Activated naive CD8-positive, alpha-beta T cell (primary cell): ENCODE results near the gene DCDC1.

Source experiments
- H3K27ac Mint-ChIP-seq: one replicate; pipeline ENCODE4 v1.8.0; 2021; ENCODE audit warnings: mixed read lengths
- H3K27me3 Mint-ChIP-seq: one replicate; pipeline ENCODE4 v1.8.0; 2021; ENCODE audit warnings: mixed read lengths
- H3K36me3 Mint-ChIP-seq: one replicate; pipeline ENCODE4 v1.8.0; 2021; ENCODE audit warnings: mixed read lengths
- H3K4me1 Mint-ChIP-seq: one replicate; pipeline ENCODE4 v1.8.0; 2021; ENCODE audit warnings: low read depth, mixed read lengths
- H3K4me3 Mint-ChIP-seq: one replicate; pipeline ENCODE4 v1.8.0; 2021; ENCODE audit warnings: mild to moderate bottlenecking, mixed read lengths
- H3K9me3 Mint-ChIP-seq: one replicate; pipeline ENCODE4 v1.8.0; 2021; ENCODE audit warnings: low read depth, mixed read lengths

Gene DCDC1

DNA sequence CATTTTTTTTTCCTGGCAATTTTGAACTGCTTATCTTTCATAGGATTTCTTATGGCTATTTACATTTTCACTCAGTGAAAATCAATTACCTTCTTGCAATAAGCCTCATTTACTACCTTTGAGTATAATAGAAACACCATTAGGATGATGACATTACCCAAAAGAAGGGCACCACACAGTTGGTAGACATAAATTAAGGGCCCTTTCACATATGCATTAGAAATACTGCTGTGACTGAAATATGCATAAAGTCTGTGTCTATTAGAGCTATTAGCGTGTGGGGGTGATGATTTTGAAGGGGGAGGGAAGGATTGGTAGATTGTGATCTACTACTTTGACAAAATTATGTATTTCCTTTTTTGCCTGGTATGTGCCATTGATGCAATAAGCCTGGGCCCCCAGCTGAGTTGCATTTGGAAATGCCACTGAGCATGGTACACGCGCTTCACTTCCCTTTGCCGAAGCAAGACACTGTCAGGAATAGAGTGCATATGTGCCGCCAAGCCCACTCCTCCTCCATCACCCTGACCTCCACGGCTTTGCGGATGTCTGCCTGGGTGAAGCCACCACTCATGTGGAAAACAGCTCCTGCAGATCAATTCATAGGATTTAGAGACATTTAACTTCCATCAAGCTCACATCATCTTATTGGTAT is 339.3 kb downstream of the DCDC1 start:
- Mint-ChIP-seq H3K4me3 (no peak overlapping the region), H3K36me3 (no peaks in the 10 kb centered on the region), H3K9me3 (no peaks in the 10 kb centered on the region), H3K27me3 (no peaks in the 10 kb centered on the region), H3K27ac (no peak overlapping the region), H3K4me1 (no peaks in the 10 kb centered on the region)

- Mint-ChIP-seq H3K27ac (no peak overlapping the region), H3K27me3 (peaks cover 1% of the 10 kb centered on the region), H3K9me3 (no peaks in the 10 kb centered on the region), H3K36me3 (no peaks in the 10 kb centered on the region), H3K4me3 (no peak overlapping the region), H3K4me1 (no peaks in the 10 kb centered on the region)
These were observed 343.2 kb downstream of the DCDC1 start for GRCh38 chr11:31026315-31026714.

DNA sequence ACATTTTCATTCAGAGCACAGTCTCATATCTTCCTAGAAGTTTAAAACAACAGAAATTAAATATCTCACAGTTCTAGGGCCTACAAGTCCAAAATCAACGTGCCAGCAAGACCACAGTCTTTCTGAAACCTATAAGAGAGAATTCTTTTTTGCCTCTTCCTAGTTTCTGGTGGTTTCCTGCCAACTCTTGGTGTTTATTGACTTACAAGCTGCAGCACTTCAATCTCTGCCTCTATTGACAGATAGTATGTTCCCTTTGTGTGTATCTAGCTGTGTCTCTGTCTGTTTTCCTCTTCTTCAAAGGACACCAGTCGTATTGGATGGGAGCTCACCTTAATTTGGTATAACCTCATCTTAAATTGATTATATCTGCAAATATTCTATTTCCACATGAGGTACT is 347.5 kb downstream of the DCDC1 start:
- H3K27ac Mint-ChIP-seq: no peak overlapping the region
- H3K36me3 Mint-ChIP-seq: no peaks in the 10 kb centered on the region
- no peaks in the 10 kb centered on the region for H3K4me1 Mint-ChIP-seq
- no peaks in the 10 kb centered on the region for H3K9me3 Mint-ChIP-seq
- no peak overlapping the region for H3K4me3 Mint-ChIP-seq
- peaks cover 2% of the 10 kb centered on the region for H3K27me3 Mint-ChIP-seq

- Mint-ChIP-seq H3K4me3 (no peak overlapping the region), H3K36me3 (no peaks in the 10 kb centered on the region), H3K27me3 (peaks cover 2% of the 10 kb centered on the region), H3K9me3 (no peaks in the 10 kb centered on the region), H3K27ac (no peak overlapping the region), H3K4me1 (no peaks in the 10 kb centered on the region)
These were observed 349.8 kb downstream of the DCDC1 start for GRCh38 chr11:31019786-31020185.

DNA sequence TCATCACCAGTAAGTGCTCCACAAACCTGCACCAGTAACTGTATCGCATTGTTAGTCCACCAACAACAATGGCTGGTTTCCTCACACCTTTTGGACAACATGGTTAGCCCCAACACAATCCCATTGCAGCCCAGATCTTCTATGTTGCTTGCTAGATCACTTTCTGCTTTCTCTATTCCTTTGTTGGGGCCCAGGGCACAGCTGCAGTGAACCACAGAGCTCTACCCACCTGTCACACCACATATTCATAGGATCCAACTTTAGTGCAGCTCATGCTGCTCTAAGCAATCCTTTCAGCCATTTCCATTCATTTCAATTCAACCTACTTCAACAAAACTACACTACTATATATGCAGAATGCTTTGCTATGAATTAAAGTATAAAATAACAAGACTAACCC is 364.3 kb downstream of the DCDC1 start:
- Mint-ChIP-seq H3K36me3 (no peaks in the 10 kb centered on the region), H3K27me3 (peaks cover 2% of the 10 kb centered on the region), H3K4me1 (no peaks in the 10 kb centered on the region), H3K4me3 (no peak overlapping the region), H3K9me3 (no peaks in the 10 kb centered on the region), H3K27ac (no peak overlapping the region)

GRCh38 chr11:31001427-31001826 is 368.1 kb downstream of the DCDC1 start:
- H3K36me3 Mint-ChIP-seq: no peaks in the 10 kb centered on the region
- H3K4me1 Mint-ChIP-seq: no peaks in the 10 kb centered on the region
- H3K27ac Mint-ChIP-seq: no peak overlapping the region
- peaks cover 2% of the 10 kb centered on the region for H3K27me3 Mint-ChIP-seq
- H3K4me3 Mint-ChIP-seq: no peak overlapping the region
- no peaks in the 10 kb centered on the region for H3K9me3 Mint-ChIP-seq

DNA sequence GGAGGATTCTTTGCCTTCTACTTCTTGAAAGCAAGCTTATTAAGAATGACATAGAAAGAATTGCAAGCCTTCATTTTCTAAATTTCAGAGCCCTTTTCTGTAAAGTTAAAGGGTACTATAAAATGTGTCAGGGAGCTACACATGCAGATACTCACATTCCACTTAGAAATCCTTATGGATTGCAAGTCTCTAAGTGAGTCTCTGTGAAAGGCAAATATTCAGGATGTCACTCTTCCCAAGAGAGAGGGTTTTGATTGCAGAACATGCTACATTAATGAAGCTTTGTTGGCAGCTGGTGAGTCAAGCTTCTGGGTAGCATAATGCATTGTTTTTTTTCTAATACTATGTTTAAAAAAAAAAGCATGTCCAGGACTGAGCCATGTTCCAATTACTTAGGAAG is 369.2 kb downstream of the DCDC1 start:
- no peaks in the 10 kb centered on the region for H3K9me3 Mint-ChIP-seq
- no peaks in the 10 kb centered on the region for H3K36me3 Mint-ChIP-seq
- H3K27ac Mint-ChIP-seq: no peak overlapping the region
- H3K4me3 Mint-ChIP-seq: no peak overlapping the region
- peaks cover 2% of the 10 kb centered on the region for H3K27me3 Mint-ChIP-seq
- H3K4me1 Mint-ChIP-seq: no peaks in the 10 kb centered on the region

- Mint-ChIP-seq H3K4me3 (no peak overlapping the region), H3K27me3 (no peaks in the 10 kb centered on the region), H3K4me1 (no peaks in the 10 kb centered on the region), H3K9me3 (no peaks in the 10 kb centered on the region), H3K36me3 (no peaks in the 10 kb centered on the region), H3K27ac (no peak overlapping the region)
These were observed 377.1 kb downstream of the DCDC1 start for GRCh38 chr11:30992513-30992849.

DNA sequence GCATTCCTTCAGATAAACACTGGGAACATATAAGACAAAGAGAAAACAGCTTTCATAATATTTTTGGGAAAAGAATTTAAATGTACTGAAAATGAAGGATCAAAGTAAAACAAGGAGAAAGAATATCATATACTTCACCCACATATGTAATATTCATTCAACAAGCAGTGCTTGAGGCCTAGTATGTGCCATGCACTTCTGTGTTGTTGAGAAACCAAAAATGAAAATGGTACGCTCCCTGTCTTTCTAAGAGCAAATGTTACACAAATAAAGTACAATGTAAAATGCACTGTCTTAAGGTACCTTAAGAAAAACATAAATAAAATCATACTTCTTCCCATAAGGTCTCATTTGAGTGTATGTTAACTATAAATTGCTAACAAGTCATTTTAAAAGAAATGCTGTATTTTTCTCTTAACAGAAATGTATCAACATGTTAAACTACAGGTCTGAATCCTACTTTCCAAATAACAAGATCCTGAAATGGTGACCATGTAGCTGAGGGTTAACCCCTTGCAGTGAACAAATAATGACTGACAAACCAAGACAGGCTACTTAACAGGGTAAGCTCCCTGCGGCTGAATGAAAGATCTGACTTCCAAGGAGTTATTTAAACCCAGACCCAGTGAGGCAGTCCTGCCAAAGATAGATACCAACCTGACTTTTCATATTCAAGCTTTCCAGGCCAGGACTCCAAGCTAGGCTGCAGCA is 377.6 kb downstream of the DCDC1 start:
- Mint-ChIP-seq H3K9me3 (no peaks in the 10 kb centered on the region), H3K36me3 (no peaks in the 10 kb centered on the region), H3K4me1 (no peaks in the 10 kb centered on the region), H3K4me3 (no peak overlapping the region), H3K27me3 (no peaks in the 10 kb centered on the region), H3K27ac (no peak overlapping the region)

GRCh38 chr11:30991376-30991775 is 378.2 kb downstream of the DCDC1 start:
- Mint-ChIP-seq H3K9me3 (no peaks in the 10 kb centered on the region), H3K27me3 (no peaks in the 10 kb centered on the region), H3K4me1 (no peaks in the 10 kb centered on the region), H3K36me3 (no peaks in the 10 kb centered on the region), H3K4me3 (no peak overlapping the region), H3K27ac (no peak overlapping the region)

DNA sequence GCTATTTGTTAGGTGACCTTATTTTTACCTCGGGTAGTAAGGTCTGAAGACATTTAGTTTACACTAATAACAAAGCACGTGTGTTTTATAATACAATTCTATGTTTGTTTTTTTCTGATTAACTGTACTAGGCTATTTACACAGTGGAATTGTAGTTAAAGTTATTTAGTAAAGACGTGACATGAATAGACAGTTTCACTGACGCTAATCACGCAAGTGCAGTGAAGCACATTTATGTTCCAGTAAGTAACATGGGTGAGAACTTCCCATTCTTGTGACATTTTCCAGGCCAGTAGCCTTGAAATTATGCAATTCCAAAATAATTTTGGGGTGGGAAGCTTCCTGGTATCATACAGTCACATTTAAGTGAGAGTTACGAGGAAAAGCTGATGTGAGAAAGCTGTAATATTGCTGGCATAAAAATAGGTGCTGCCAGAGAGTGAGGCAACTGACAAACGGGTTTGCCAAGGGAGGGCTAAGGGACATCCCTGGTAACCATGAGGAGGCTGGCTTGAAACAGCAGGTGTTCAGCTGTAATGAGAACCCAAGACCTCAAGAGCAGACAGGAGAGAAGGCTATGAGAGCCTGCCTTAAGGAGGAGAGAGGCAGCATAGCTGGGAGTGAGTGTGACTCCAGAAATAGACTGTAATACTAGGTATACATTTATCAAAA is 378.8 kb downstream of the DCDC1 start:
- no peaks in the 10 kb centered on the region for H3K4me1 Mint-ChIP-seq
- H3K27ac Mint-ChIP-seq: no peak overlapping the region
- H3K36me3 Mint-ChIP-seq: no peaks in the 10 kb centered on the region
- no peaks in the 10 kb centered on the region for H3K9me3 Mint-ChIP-seq
- no peaks in the 10 kb centered on the region for H3K27me3 Mint-ChIP-seq
- H3K4me3 Mint-ChIP-seq: no peak overlapping the region

- Mint-ChIP-seq H3K4me1 (no peaks in the 10 kb centered on the region), H3K4me3 (no peak overlapping the region), H3K27ac (no peak overlapping the region), H3K9me3 (no peaks in the 10 kb centered on the region), H3K36me3 (no peaks in the 10 kb centered on the region), H3K27me3 (no peaks in the 10 kb centered on the region)
These were observed 381.7 kb downstream of the DCDC1 start for GRCh38 chr11:30987819-30988218.

DNA sequence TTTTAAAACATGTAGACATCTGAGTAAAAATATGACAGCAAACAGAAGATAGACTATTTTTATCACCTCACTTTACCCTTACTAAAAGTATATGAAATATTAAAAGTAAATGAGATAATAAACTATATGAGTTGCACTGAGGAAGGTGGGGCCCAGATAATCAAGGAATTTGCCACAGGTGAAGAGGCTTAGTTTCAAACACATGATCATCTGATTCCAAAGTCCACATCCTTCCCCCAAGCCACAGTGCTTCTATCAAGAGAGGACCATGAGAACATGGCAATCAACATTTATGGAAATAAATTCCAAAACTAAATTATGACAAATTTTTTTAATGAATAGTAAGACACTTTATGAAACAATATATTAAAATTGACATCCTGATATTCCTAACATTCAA is 384.0 kb downstream of the DCDC1 start:
- Mint-ChIP-seq H3K4me3 (no peak overlapping the region), H3K27me3 (no peaks in the 10 kb centered on the region), H3K9me3 (no peaks in the 10 kb centered on the region), H3K27ac (no peak overlapping the region), H3K4me1 (no peaks in the 10 kb centered on the region), H3K36me3 (no peaks in the 10 kb centered on the region)

DNA sequence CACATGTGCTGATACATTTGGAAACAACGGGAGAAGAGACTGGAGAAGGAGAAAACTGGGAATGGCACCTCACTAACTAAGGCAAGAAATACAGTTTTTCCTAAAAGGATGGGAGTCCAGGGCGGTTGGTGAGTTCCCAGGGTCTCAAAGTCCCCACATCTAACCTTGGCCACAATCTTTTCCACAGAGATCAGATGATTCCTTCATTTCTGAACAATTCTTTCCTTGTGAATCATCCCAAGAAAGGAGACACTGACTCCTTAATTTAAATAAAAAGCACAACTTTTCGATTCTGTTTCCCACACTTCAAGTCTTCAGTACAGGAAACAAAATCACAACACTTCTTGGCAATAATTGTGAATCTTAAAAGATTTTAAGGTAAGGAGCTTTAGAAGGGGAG is 384.7 kb downstream of the DCDC1 start:
- Mint-ChIP-seq H3K4me1 (no peaks in the 10 kb centered on the region), H3K4me3 (no peak overlapping the region), H3K27me3 (no peaks in the 10 kb centered on the region), H3K9me3 (no peaks in the 10 kb centered on the region), H3K36me3 (no peaks in the 10 kb centered on the region), H3K27ac (no peak overlapping the region)

DNA sequence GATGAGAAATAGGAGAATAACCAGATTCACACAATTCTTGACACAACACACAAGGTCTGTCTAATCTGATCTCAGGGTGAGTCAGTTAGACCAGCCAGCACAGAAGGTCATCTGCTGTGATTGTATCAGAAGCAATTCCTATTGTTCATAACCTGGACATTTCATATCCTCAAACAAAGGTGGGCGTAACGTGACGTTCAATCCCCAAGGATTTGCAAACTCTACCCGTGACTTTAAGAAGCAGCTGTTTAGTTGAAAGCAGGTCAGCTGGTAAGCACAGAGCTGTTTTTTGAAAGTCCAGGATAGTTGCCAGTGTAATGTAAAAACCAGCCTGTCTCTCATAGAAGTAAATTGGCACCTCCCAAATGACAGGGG is 385.1 kb downstream of the DCDC1 start:
- no peaks in the 10 kb centered on the region for H3K27me3 Mint-ChIP-seq
- H3K27ac Mint-ChIP-seq: no peak overlapping the region
- H3K36me3 Mint-ChIP-seq: no peaks in the 10 kb centered on the region
- no peak overlapping the region for H3K4me3 Mint-ChIP-seq
- no peaks in the 10 kb centered on the region for H3K4me1 Mint-ChIP-seq
- H3K9me3 Mint-ChIP-seq: no peaks in the 10 kb centered on the region
